Ascending aorta (tissue), 2 donors: ENCODE measurements around the gene NOS1AP. TPM values are rescaled to one million over a fixed set of nuclear protein-coding genes. Genes with fewer than 3 reads are reported as not detected.
"Not testable (repeated sequence)": the region's sequence is repeated elsewhere in the genome, so short reads cannot be mapped to it uniquely, and the experiment has no call there.

Experiments used
- DNase-seq, 2 donors: peaks; one replicate each; pipeline ENCODE4 v3.0.0-alpha.2; 2019; ENCODE audit warnings: low spot score in 2 of 2
- H3K27ac ChIP-seq, 2 donors: fragments of 200-600 bp; sonication (generic); one replicate each; pipeline ENCODE4 v1.5.1; 2016 to 2017; ENCODE audit warnings: mild to moderate bottlenecking in 1 of 2
- H3K27me3 ChIP-seq: fragments of 200-600 bp; sonication (generic); one replicate; pipeline ENCODE4 v1.5.1; 2017
- H3K36me3 ChIP-seq, 2 donors: fragments of 200-600 bp; sonication (generic); one replicate each; pipeline ENCODE4 v1.5.1; 2016
- H3K4me1 ChIP-seq, 2 donors: fragments of 200-600 bp; sonication (generic); one replicate each; pipeline ENCODE4 v1.5.1; 2016 to 2017; ENCODE audit warnings: mild to moderate bottlenecking in 1 of 2
- H3K4me3 ChIP-seq, 2 donors: fragments of 200-600 bp; sonication (generic); one replicate each; pipeline ENCODE4 v1.5.1; 2016 to 2017; ENCODE audit warnings: mild to moderate bottlenecking in 1 of 2
- H3K9me3 ChIP-seq, 2 donors: fragments of 200-600 bp; sonication (generic); one replicate each; pipeline ENCODE4 v1.5.1; 2016
- CTCF ChIP-seq, 3 experiments: fragments of 200-600 bp in 2 of 3; fragments of 450-650 bp in 1 of 3; sonication (generic) in 2 of 3; IDR thresholded peaks; one replicate each; pipeline ENCODE4 v1.5.1; 2016 to 2019; ENCODE audit warnings: antibody characterized with exemption in 3 of 3, mild to moderate bottlenecking in 1 of 3, moderate library complexity in 1 of 3
- intact Hi-C: fragments of 100-400 bp; cut with DNase I; formaldehyde crosslinking; loops from one replicate; pipeline ENCODE4 v1.15.1; 2023
- total RNA-seq: library from RNA; depleted of rRNA; stranded (reverse); fragments of >200 nt; gene quantifications from one replicate; pipeline ENCODE4 v1.1.0, GENCODE V29; 2016

Gene NOS1AP
- total RNA-seq, 1 donor from 2014 or later: 5.0 TPM

DNA sequence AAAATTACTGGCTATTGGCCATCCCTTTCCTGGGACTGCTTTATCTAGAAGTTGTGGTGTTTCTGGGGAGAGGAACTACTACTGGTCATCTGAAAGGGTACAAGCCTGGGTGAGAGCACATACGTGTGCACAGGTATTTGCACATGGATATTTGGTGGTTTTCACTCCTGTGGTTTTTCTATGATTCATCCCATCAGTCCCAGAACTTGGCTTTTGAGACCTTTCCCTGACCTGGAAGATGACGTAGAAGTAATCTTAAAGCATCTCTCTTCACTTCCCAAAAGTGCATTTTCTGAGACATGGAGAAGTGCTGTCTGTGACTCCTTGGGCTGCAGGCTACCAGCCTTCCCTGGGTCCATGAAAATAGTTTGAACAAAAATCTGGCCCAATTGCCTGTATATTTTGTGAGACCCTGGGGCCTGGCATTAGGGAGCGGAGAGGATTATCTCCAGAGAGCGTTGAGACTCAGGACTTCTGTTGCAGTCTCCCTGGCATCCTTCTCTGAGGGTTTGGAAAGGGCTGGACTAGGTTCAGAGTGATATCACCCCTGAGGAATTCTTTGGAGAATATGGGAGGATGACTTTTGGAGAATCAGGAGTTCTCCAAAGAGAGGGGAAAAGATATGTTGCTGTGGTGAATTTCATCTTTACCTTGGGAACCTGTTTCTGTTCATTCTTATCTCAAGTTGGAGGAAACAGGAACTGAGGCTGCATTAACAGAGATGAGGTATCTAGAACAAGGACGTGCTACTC is 130.8 kb downstream of the NOS1AP start:
- H3K9me3 ChIP-seq: no peaks in the 10 kb centered on the region
- H3K4me1 ChIP-seq: no peaks in the 10 kb centered on the region
- H3K27ac ChIP-seq: no peak overlapping the region
- no peaks in the 10 kb centered on the region for H3K36me3 ChIP-seq
- intact Hi-C loops: no loop called here
- no peak overlapping the region for H3K4me3 ChIP-seq
- DNase-seq: no peak
- no peak for TF ChIP-seq CTCF (IDR thresholded peaks at IDR 0.05)
- H3K27me3 ChIP-seq: no peaks in the 10 kb centered on the region

- intact Hi-C loops, H3K4me1 ChIP-seq, DNase-seq: not testable (repeated sequence)
Observed at GRCh38 chr1:162201062-162201461, 131.6 kb downstream of the NOS1AP start.

GRCh38 chr1:162204129-162204822 is 134.8 kb downstream of the NOS1AP start:
- no peaks in the 10 kb centered on the region for H3K36me3 ChIP-seq
- no peak for DNase-seq
- peaks cover 0 to 24% of the 10 kb centered on the region in 2 donors for H3K4me1 ChIP-seq
- no peak overlapping the region for H3K27ac ChIP-seq
- TF ChIP-seq CTCF (IDR thresholded peaks at IDR 0.05): no peak
- intact Hi-C loops: no loop called here
- H3K4me3 ChIP-seq: no peak overlapping the region
- H3K27me3 ChIP-seq: no peaks in the 10 kb centered on the region
- no peaks in the 10 kb centered on the region for H3K9me3 ChIP-seq

More at GRCh38 chr1:162201062-162201461, 131.6 kb downstream of the NOS1AP start:
- H3K27ac ChIP-seq, H3K9me3 ChIP-seq, H3K4me3 ChIP-seq, H3K36me3 ChIP-seq, H3K27me3 ChIP-seq: not testable (repeated sequence)

- Histone ChIP-seq H3K4me1 (peaks cover 0 to 24% of the 10 kb centered on the region in 2 donors), H3K27ac (no peak overlapping the region), H3K27me3 (no peaks in the 10 kb centered on the region), H3K4me3 (no peak overlapping the region), H3K9me3 (no peaks in the 10 kb centered on the region), H3K36me3 (no peaks in the 10 kb centered on the region)
- TF ChIP-seq CTCF (IDR thresholded peaks at IDR 0.05): no peak
- intact Hi-C loops: no loop called here
- no peak for DNase-seq
Observed at GRCh38 chr1:162204823-162205155, 135.3 kb downstream of the NOS1AP start.

DNA sequence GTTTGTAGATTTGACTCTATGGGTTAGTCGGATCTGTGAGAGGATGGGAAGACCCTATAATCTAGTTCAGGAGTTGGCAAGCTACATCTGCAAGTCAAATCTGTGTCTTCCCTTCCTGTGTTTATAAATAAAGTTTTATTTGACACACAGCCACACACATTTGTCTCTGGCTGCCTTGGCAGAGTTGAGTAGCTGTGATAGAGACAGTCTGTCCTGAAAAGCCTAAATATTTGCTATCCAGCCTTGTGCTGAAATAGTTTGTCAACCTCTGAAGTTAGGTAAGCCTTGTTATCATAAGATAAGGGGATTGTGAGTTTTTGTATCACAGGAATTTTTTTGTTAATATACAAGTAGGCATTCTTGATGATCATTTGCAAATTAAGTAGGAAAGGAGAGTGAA is 136.8 kb downstream of the NOS1AP start:
- intact Hi-C loops: no loop called here
- Histone ChIP-seq H3K36me3 (no peaks in the 10 kb centered on the region), H3K4me1 (peaks cover 0 to 24% of the 10 kb centered on the region in 2 donors)

More for the DNA sequence above, 136.8 kb downstream of the NOS1AP start:
- TF ChIP-seq CTCF (IDR thresholded peaks at IDR 0.05): no peak
- DNase-seq: no peak
- no peaks in the 10 kb centered on the region for H3K27me3 ChIP-seq
- H3K27ac ChIP-seq: peak overlapping the region; percentile 37 to 58
- no peaks in the 10 kb centered on the region for H3K9me3 ChIP-seq
- H3K4me3 ChIP-seq: no peak overlapping the region
